NCI-H446 (cell line): ENCODE results near the gene PRELID1.
"Not testable (repeated sequence)": the region's sequence is repeated elsewhere in the genome, so short reads cannot be mapped to it uniquely, and the experiment has no call there.

ENCODE experiments used
- DNase-seq, 2 experiments: peaks; one replicate each; lab custom pipeline; 2025; lab: John Stamatoyannopoulos, UW

PRELID1 gene

GRCh38 chr5:177335701-177336065, 32.1 kb downstream of the PRELID1 start:
- DNase-seq, result no peak

GRCh38 chr5:177336112-177336511, 32.5 kb downstream of the PRELID1 start:
- DNase-seq, result no peak

- DNase-seq, result no peak
These were observed 33.2 kb downstream of the PRELID1 start for GRCh38 chr5:177336603-177337494.

GRCh38 chr5:177338251-177339106, 34.9 kb downstream of the PRELID1 start:
- DNase-seq, result no peak

- no peak for DNase-seq
These were observed 35.6 kb downstream of the PRELID1 start for GRCh38 chr5:177339107-177339638.

GRCh38 chr5:177343000-177343399, 39.4 kb downstream of the PRELID1 start:
- DNase-seq, result not testable (repeated sequence)

GRCh38 chr5:177343777-177344176, 40.2 kb downstream of the PRELID1 start:
- no peak for DNase-seq

- DNase-seq, result no peak
These were observed 41.3 kb downstream of the PRELID1 start for GRCh38 chr5:177344891-177345290.

GRCh38 chr5:177346820-177347219, 43.2 kb downstream of the PRELID1 start:
- DNase-seq, result no peak

GRCh38 chr5:177347699-177348098, 44.1 kb downstream of the PRELID1 start:
- DNase-seq, result no peak

GRCh38 chr5:177349362-177349647, 45.7 kb downstream of the PRELID1 start:
- DNase-seq, result no peak

- no peak for DNase-seq
These were observed 46.2 kb downstream of the PRELID1 start for GRCh38 chr5:177349762-177350161.

GRCh38 chr5:177350776-177351391, 47.3 kb downstream of the PRELID1 start:
- no peak for DNase-seq

- DNase-seq, result peak; percentile 87 to 94
These were observed 48.1 kb downstream of the PRELID1 start, which contains the start of gene LMAN2 for GRCh38 chr5:177351392-177352329. TSS of gene LMAN2 (minus strand) at chr5:177351668. CDS start at chr5:177351647, 21 bp downstream.

GRCh38 chr5:177353093-177353492, 49.5 kb downstream of the PRELID1 start:
- no peak for DNase-seq

GRCh38 chr5:177354256-177354655, 50.7 kb downstream of the PRELID1 start:
- DNase-seq, result no peak

- no peak for DNase-seq
These were observed 51.1 kb downstream of the PRELID1 start for GRCh38 chr5:177354711-177355110.

GRCh38 chr5:177355162-177355867, 51.7 kb downstream of the PRELID1 start:
- no peak for DNase-seq

- DNase-seq, result no peak
These were observed 52.2 kb downstream of the PRELID1 start for GRCh38 chr5:177355868-177356168.
